Forelimb muscle (tissue), 1 donor: ENCODE measurements around the gene MIGA1. TPM values are rescaled to one million over a fixed set of nuclear protein-coding genes. Genes with fewer than 3 reads are reported as not detected.
"Not testable (repeated sequence)": the region's sequence is repeated elsewhere in the genome, so short reads cannot be mapped to it uniquely, and the experiment has no call there.

Experiments used
- DNase-seq: peaks from one replicate; pipeline ENCODE4 v3.0.0-alpha.2; 2013; ENCODE audit warnings: low read depth
- polyA plus RNA-seq: library from polyadenylated mRNA; unstranded; fragments of 120-200 nt; gene quantifications from one replicate; pipeline ENCODE4 v1.2.1, GENCODE V29; 2013; ENCODE audit not compliant: insufficient read length

Gene MIGA1, protein sequence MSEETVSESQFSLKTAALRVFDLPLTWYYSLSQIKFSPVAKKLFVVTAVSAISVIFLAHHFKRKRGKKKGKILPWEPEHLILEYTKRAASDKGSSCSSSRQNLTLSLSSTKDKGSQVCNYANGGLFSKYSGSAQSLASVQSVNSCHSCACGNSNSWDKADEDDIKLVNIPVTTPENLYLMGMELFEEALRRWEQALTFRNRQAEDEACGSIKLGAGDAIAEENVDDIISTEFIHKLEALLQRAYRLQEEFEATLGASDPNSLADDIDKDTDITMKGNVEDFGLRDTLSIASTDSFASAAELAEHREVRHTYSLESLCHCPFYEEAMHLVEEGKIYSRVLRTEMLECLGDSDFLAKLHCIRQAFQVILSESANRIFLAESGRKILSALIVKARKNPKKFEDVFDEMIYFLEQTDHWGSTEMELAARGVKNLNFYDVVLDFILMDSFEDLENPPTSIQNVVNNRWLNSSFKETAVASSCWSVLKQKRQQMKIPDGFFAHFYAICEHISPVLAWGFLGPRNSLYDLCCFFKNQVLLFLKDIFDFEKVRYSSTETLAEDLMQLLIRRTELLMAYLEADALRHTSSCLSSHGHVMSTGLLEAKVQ
- polyA plus RNA-seq, result 9.0 TPM

DNA sequence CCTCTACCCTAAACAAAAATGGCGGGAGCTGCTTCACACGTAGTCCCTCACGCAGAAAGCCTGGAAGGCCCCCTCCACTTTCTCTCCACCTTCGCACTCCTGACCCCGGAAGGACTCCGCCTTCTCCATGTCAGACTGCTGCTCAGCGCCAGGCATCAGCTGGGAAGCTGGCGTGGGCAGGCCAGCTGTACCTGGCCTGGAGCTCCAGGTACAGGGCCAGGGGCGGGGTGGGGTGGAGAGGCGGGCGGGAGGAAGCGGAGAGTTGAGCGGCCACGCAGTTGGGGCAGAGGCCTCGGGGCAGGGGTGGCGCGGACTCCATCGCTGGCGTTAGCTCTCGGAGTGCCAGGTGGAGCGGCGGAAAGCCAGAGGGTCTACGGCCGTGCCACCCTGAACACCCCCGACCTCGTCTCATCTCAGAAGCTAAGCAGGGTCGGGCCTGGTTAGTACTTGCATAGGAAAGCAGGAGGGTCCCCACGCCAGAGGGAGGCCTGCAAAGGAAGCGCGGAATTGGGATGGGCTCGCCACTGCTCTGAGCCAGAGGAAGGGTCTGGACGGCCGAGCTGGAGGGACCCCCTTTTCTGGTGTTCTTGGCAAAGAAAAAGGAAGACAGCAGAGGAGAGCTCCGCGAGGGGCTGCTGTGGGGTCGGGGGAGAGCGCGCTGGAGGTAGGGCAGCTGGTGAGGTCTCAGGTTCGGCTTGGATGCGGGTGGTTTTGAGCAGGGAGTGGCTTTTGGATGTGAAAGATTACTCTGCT is at the start of gene MIGA1:
Gene MIGA1 (plus strand): TSS at position 121 of the 753 bp plus-strand sequence. CDS start 3,604 bp downstream, outside the sequence.
- peak; percentile 87 for DNase-seq

GRCh38 chr1:77732090-77732489 is 47.4 kb upstream of the MIGA1 start:
- DNase-seq, result no peak

GRCh38 chr1:77739235-77739634 is 40.2 kb upstream of the MIGA1 start:
- no peak for DNase-seq

DNA sequence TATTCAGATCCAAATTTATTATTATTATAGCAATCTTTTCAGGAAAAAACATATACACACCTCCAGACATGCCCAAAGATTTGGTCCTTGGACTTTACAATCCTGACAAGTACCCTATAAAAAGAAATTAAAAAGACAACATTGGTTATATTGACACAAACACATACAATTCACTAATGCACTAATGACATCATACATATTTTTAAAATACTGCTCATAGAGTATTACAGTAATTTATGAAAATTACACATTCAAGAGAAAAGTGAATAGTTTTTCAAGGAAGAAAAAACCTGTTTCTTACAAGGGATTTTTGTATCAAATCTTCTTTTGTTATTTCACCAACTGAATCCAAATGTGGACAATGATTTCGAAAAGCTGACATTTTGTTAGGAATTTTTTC is 38.1 kb upstream of the MIGA1 start:
- DNase-seq, result no peak

GRCh38 chr1:77742011-77742555 is 37.4 kb upstream of the MIGA1 start:
- DNase-seq, result no peak

- no peak for DNase-seq
Measured at GRCh38 chr1:77744576-77744975, 34.9 kb upstream of the MIGA1 start.

- DNase-seq, result not testable (repeated sequence)
Measured at GRCh38 chr1:77749489-77749888, 30.0 kb upstream of the MIGA1 start.

DNA sequence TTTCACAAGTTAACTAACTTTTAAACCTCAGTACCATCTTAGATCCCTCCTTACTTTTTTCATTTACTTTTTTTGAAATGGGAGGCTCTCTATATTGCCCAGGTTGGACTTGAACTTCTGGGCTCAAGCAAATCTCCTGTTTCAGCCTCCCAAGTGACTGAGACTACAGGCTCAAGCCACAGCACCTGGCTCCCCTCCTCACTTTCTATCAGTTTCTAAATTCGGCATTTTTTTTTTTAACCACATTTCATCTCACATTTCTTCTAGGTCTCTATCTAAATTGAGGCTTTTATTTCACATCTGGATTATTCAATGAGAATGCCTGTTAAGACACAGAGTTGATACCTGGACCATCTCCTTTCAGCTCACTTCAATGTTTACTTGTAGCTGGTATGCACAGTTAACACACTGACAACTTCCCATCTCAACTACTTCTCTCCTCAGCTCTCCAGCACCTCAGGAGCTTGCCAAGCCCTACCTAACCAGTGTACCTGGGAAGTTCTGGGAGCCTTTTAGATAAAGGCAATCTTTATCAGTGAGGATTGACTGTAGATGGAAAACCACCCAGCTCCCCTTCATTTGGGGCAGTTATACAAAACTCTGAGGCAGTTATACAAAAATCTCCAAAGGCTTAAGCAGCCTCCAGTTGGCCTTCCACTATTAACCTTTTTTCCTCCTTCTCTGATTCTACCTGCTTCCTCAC is 23.2 kb upstream of the MIGA1 start:
- no peak for DNase-seq

DNA sequence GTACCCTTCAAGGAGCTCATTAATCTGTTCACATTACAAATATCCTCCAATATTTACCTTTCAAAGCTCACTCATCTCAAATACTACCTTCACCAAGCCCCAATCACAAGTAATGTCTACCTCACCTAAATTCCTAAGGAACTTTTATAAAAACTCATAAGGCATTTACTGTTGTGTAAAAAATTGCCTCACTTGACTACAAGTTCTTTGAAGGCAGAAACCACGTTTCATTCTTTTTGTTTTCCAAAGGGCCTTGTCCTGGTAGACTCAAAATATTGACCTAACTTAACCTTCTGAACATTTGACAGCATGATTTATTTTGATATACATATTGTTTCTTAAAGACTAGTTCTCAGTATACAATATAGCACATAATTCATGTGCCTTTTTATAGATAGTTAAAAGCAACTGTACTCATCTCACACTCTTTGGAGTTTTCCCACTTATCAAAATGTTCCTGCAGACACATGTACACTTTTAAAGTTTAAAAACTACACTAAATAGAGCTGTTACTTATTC is 22.3 kb upstream of the MIGA1 start:
- DNase-seq, result no peak

DNA sequence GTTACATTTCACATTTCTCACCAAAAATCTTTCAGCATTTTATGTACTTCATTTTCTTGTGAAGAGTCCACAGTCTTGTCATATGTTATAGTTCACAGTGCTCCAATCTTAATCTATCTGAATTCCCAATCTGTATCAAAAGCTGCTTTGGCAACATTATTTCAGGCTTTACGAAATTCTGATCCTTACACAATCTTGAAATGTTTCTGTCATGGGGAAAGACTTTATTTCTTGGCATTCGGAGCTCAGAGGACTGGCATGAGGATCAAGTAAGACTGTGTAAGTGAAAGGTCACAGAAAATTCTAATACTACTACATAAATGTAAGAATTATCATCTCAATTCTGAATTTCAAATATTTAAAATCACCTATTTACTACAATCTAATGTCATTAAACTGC is 21.8 kb upstream of the MIGA1 start:
- no peak for DNase-seq

- peak; percentile 71 for DNase-seq
Measured at GRCh38 chr1:77759071-77760028, 20.1 kb upstream of the MIGA1 start, which contains the start of gene USP33. Gene USP33 (minus strand): TSS chr1:77759852. CDS start chr1:77741697, 18,155 bp downstream.

DNA sequence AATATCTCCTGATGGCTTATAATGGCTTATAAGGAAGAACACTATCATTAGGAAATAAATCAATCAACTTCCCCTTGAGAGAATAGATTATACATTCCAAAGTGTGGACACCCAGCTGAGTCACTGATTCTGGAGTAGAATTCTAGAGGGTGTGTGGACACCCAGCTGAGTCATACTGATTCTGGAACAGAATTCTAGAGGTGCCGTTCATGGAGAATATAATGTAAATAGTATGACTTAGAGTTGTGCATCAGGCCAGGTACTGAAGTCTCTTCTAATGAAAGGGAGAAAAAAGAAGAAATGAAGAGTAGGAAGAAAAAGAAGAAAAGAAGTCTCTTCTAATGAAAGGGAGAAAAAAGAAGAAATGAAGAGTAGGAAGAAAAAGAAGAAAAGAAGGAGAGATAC is 17.4 kb upstream of the MIGA1 start:
- no peak for DNase-seq

DNA sequence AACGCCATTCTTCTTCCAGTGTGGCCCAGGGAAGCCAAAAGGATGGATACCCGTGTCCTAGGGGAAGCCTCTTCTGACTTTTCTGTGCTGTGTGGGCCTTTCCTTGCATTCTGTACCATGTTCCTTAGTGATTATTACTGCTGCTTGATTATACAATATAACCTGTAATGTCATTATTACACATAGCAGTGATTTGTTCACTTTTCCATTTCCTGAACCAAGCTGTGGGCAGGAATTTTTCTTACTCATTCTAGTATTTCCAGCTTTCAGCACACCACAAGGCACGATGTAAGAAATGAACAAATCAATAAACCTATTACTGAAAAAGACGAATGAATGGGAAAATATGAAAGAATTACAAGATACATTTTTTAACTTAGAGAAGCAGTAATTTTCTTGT is 11.4 kb upstream of the MIGA1 start:
- no peak for DNase-seq

- no peak for DNase-seq
Measured at GRCh38 chr1:77776007-77776700, 3.3 kb upstream of the MIGA1 start.

GRCh38 chr1:77781683-77782082 is 2.2 kb downstream of the MIGA1 start:
- no peak for DNase-seq

DNA sequence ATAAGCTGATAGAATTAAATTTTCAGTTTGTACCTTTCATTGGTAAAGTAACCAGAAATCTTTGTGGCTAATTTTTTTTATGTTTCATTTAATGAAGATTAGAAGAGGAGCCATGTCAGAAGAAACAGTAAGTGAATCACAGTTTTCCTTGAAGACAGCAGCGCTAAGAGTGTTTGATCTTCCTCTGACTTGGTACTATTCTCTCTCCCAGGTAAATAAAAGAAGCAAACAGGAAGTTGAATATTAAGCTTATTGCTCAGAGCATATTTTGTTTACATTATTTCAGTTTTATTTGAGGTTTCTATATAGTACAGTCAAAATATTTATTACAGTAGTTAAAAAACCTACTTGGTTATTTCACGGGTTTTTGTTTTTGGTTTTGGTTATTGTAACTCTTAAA is 3.7 kb downstream of the MIGA1 start:
- no peak for DNase-seq

DNA sequence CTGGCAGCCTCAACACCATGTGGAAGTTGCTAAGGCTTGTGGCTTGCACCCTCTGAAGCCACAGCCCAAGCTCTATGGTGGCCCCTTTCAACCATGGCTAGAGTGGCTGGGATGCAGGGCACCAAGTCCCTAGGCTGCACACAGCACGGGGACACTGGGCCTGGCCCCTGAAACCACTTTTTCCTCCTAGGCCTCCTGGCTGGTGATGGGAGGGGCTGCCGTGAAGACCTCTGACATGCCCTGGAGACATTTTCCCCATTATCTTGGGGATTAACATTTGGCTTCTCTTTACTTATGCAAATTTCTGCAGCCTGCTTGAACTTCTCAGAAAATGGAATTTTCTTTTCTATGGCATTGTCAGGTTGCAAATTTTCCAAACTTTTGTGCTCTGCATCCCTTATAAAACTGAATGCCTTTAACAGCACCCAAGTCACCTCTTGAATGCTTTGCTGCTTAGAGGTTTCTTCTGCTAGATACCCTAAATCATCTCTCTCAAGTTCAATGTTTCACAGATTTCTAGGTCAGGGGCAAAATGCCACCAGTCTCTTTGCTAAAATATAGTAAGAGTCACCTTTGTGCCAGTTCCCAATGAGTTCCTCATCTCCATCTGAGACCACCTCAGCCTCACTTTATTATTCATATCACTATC is 6.8 kb downstream of the MIGA1 start:
- not testable (repeated sequence) for DNase-seq

DNA sequence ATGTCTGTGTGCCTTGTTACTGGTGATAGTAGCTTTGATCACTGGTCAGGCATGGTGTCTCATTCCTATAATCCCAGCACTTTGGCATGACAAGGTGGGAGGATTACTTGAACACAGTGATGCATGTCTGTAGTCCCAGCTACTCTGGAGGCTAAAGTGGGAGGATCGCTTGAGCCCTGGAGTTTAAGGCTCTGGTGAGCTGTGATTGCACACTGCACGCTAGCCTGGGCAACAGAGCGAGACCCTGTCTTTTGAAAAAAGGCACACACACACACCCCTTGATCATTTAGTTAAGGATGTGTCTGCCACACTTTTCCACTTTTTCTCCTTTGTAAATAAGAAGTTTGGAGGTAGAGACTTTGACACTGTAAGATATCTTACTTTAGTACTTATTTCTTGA is 15.1 kb downstream of the MIGA1 start:
- DNase-seq, result no peak
